ENCODE measurements around the gene LMNTD2.

The LMNTD2 gene, protein sequence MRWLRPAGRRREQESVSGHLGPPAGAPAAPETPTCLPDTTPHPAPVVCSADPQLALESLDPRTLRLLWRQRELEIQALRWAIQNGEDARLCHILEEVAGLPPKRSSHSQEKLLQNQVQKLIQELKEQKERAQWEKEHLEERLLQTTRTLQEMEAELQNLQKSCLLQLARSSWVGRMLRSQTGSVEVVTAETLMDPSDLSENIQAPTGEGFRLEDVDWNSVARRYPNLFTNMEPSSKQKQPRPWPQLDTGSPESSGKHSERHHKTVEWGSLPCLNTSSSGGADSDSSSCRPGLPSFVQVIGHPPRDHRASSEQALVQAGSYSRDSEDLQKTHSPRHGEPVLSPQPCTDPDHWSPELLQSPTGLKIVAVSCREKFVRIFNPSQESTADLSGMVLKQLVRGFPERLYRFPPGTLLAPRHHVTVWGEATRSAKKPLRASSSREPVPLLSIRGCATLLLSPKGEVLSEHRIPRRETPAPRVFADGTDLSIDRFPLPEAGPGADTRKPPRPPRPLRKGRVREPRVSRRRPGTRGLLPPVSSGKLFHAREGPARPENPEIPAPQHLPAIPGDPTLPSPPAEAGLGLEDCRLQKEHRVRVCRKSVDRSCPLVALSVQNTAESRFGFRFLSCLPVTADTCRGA

GRCh38 chr11:560305-561147 is at the start of gene LMNTD2, which contains the start of gene RASSF7:
TSS of gene LMNTD2 (minus strand) at chr11:560738. CDS start at chr11:560716, 22 bp downstream.
TSS of gene RASSF7 (plus strand) at chr11:560970. CDS start at chr11:561769, 799 bp downstream.
- DNase-seq, result peak; percentile 96

DNA sequence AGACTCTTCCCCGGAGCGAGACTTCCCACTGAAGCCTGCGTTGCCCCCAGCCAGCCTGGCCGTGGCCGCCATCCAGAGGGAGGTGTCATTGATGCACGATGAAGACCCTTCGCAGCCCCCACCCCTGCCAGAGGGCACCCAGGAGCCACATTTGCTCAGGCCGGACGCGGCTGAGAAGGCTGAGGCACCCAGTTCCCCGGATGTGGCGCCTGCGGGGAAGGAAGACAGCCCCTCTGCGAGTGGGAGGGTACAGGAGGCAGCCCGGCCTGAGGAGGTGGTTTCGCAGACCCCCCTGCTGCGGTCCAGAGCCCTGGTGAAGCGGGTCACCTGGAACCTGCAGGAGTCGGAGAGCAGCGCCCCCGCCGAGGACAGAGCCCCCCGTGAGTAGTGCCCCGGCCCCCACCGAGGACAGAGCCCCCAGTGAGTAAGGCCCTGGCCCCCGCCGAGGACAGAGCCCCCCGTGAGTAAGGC is 48.8 kb upstream of the LMNTD2 start:
- DNase-seq, result no peak

DNA sequence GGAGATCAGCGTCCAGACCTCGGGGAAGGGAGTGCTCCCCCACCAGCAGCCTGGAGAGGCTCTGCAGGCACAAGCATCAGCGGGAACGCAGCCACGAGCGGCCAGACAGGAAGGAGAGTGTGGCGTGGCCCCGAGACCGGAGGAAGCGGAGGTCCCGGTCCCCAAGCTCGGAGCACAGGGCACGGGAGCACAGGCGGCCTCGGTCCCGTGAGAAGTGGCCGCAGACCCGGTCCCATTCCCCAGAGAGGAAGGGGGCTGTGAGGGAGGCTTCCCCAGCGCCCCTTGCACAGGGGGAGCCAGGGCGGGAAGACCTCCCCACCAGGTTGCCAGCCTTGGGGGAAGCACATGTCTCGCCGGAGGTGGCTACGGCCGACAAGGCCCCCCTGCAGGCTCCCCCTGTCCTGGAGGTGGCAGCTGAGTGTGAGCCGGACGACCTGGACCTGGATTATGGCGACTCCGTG is 48.3 kb upstream of the LMNTD2 start:
- DNase-seq, result no peak

DNA sequence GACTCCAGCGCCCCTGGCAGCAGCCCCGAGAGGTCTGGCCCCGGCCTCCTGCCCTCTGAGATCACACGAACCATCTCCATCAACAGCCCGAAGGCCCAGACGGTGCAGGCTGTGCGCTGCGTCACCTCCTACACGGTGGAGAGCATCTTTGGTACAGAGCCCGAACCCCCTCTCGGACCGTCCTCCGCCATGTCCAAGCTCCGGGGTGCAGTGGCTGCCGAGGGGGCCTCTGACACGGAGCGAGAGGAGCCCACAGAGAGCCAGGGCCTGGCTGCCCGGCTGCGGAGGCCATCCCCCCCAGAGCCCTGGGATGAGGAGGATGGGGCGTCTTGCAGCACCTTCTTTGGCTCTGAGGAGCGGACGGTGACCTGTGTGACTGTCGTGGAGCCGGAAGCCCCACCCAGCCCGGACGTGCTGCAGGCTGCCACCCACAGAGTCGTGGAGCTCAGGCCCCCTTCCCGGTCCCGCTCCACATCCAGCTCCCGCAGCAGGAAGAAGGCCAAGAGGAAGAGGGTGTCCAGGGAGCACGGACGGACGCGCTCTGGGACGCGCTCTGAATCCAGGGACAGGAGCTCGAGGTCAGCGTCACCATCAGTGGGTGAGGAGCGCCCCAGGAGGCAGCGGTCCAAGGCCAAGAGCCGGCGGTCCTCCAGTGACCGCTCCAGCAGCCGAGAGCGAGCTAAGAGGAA is 47.6 kb upstream of the LMNTD2 start:
- no peak for DNase-seq

- no peak for DNase-seq
These were observed 46.7 kb upstream of the LMNTD2 start for GRCh38 chr11:607020-607780.

DNA sequence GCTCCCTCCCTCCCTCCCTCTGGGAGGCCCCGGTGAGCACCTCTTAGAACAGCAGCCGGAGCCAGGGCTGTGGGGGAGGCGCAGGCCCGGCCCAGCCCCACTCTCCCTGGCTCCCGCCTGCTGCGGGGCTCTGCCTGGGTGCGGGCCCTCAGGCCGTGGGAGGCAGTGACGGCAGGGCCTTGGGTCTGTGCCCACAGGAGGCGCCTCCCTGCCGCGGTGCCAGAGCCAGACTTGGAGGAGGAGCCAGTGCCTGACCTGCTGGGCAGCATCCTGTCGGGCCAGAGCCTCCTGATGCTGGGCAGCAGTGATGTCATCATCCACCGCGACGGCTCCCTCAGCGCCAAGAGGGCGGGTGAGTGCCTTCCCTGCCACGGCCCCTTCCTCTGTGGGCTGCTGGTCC is 45.7 kb upstream of the LMNTD2 start:
- no peak for DNase-seq

DNA sequence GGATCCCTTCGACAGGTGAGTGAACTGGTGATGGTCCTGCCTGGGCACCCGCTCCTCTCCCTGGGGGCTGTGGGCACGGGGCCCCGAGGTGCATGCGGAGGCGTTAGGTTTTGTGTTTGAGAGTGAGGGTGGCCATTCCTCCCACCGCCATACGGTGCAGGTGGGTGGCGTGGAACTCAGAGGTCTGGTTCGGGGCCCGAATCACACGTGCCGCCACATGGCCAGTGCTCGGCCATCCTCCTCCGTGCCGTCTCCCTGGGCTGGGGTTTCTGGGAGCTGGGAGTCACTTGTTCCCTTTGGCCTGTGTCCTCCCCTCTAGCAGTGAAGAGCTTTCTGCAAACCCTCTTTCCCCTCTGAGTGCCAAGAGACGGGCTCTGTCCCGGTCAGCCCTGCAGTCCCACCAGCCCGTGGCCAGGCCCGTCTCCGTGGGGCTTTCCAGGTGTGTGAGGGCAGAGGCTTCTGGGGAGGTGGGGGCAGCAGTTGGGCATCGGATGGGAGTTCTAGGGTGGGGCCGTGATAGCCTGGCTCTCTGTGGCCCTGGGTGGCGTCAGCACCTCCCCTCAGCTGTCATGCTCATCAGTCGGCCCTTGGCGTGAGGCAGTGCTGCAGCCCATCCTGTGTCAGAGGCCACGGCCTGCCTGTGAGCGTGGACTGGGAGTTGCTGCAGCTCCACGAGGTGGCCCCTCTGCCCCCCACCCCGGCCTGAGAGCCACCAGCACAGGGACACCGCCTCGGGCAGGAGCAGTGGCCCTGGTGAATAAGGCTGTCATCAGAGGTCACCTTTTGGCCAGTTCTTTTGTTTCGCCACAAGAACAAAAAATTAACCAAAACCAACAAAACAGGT is 45.0 kb upstream of the LMNTD2 start:
- no peak for DNase-seq

- DNase-seq, result no peak
These were observed 42.6 kb upstream of the LMNTD2 start for GRCh38 chr11:603154-603553.

GRCh38 chr11:601573-602245 is 41.2 kb upstream of the LMNTD2 start:
- no peak for DNase-seq

DNA sequence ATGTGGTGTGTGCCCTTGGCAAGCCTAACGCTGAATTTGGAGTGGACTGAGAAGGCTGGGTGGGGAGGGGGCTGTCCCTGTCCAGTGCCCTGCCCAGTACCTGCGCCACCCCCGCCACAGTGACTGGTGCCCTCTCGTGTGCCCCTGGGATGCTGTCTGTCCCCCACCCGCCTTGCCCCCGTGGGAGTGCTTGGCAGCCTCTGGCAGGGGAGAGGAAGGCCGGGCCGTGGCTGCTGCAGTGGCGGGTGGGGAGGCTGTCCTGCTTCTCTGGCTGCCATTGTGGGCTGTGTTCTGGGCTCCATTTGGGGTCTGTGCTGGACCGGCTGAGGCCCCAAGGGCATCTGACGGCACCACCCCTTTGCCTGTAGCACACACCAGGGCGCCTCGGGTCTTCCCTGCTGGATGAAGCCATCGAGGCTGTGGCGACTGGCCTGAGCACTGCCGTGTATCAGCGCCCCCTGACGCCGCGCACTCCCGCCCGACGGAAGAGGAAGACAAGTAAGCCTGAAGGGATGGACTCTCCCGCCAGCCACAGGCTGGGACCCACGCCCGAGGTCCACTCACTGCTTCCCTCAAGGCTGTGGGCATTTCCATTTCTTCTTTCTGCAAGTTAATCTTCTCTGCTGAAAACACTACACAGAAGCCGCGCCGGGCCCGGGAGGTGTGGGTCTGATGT is 37.6 kb upstream of the LMNTD2 start:
- DNase-seq, result no peak

- DNase-seq, result no peak
These were observed 36.7 kb upstream of the LMNTD2 start for GRCh38 chr11:597166-597725.

GRCh38 chr11:596374-596773 is 35.8 kb upstream of the LMNTD2 start:
- no peak for DNase-seq

DNA sequence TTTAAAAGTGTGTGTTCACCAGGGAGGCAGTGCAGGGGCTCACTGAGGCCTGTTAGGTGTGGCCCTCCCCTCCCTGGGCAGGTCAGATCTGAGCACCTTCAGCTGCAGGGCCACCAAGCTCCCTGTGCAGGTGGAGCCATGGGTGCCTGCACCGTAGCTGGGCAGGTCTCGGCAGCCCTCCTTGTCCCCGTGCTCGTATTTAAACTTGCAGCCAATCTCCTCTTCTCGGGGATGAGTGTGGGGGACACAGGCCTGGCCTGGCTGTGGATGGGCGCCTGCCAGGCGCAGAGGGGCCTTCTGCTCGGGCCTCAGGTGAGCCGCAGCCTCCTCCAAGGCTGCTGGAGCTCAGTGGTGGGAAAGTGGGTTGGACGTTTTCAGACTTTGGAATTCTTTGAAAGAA is 34.9 kb upstream of the LMNTD2 start:
- DNase-seq, result no peak

GRCh38 chr11:593347-593746 is 32.8 kb upstream of the LMNTD2 start:
- DNase-seq, result no peak

GRCh38 chr11:592918-593317 is 32.4 kb upstream of the LMNTD2 start:
- DNase-seq, result no peak

- DNase-seq, result no peak
These were observed 32.0 kb upstream of the LMNTD2 start for GRCh38 chr11:592501-592900.

DNA sequence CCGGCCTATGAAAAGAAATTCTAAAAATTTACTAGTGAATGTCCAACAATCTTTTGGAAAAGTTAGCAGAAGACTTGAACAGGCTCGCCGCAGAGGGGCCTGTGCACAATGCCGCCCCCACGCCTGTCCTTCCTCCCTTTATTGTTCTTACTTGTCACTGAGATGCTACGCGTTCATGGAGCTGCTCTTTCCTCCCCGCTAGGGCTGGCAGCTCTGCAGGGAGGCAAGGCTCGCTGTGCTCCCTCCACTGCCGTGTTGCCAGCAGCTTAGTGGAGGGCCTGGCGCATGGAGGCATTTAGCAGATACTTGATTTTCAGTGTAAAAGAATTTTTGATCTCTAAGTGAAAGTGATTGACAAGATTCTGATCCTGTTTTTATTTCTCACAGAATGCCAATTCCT is 30.5 kb upstream of the LMNTD2 start:
- no peak for DNase-seq

DNA sequence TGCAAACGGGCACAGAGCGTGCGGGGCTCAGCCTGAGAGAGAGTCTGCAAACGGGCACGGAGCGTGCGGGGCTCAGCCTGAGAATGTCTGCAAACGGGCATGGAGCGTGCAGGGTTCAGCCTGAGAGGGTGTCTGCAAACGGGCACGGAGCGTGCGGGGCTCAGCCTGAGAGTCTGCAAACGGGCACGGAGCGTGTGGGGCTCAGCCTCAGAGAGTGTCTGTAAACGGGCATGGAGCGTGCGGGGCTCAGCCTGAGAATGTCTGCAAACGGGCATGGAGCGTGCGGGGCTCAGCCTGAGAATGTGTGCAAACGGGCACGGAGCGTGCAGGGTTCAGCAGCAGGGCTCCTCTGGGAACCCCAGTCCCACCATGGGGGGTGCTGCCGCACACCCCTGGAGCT is 29.3 kb upstream of the LMNTD2 start:
- no peak for DNase-seq

DNA sequence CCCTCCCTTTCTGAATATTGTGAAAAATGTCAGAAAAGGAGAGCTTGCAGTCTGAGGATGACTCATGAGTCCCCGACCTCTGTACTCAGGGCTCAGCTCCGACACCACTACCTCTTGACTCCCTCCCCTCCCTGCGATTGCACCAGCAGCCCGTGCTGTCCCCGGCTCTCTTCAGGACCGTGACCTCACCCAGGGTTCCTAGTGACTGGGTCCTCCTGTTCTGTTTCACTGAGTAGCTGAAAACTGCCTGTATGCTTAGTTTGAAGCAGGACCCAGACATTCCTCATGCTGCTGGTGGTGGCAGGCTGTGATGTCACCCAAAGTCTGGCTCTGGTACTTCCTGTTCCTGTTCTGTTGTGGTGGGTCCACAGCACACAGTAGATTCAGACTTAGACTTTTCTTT is 27.4 kb upstream of the LMNTD2 start:
- DNase-seq, result peak; percentile 74
